Activated T-helper 1 cell treated with anti-CD3 and anti-CD28 coated beads, Interleukin-12 subunit alpha, Interleukin-12 subunit beta, Interleukin-2, Interleukin-4 antibody, amounts not matched to agents 30 ng/mL and 10 ng/mL and 1 ng/mL, durations not matched to agents 14 hours and 24 hours and 36 hours (primary cell): ENCODE measurements around the gene ANKRD44. TPM values are rescaled to one million over a fixed set of nuclear protein-coding genes. Genes with fewer than 3 reads are reported as not detected.

Source experiments
- DNase-seq: peaks from one replicate; pipeline ENCODE4 v3.0.0; 2021; ENCODE audit warnings: low spot score
- H3K27ac Mint-ChIP-seq: one replicate; pipeline ENCODE4 v1.8.0; 2021; ENCODE audit warnings: mild to moderate bottlenecking, mixed read lengths
- H3K27me3 Mint-ChIP-seq: one replicate; pipeline ENCODE4 v1.8.0; 2022; ENCODE audit warnings: mild to moderate bottlenecking, moderate library complexity, mixed read lengths; ENCODE audit not compliant: insufficient read depth
- H3K36me3 Mint-ChIP-seq: one replicate; pipeline ENCODE4 v1.8.0; 2021; ENCODE audit warnings: low read depth, mixed read lengths
- H3K4me1 Mint-ChIP-seq: one replicate; pipeline ENCODE4 v1.8.0; 2021; ENCODE audit warnings: low read depth, mixed read lengths
- H3K4me3 Mint-ChIP-seq: one replicate; pipeline ENCODE4 v1.8.0; 2021; ENCODE audit warnings: mild to moderate bottlenecking, moderate library complexity, mixed read lengths
- H3K9me3 Mint-ChIP-seq: one replicate; pipeline ENCODE4 v1.8.0; 2021; ENCODE audit warnings: mixed read lengths
- intact Hi-C: fragments of 100-400 bp; cut with micrococcal nuclease; formaldehyde crosslinking; loops from one replicate; pipeline ENCODE4 v1.15.1; 2024
- total RNA-seq: library from RNA; stranded (reverse); gene quantifications from 2 replicates; pipeline ENCODE4 v1.2.3, GENCODE V29; 2022

ANKRD44 gene
- total RNA-seq, 1 donor from 2014 or later = 159 TPM

GRCh38 chr2:197238043-197238365, 72.6 kb downstream of the ANKRD44 start:
- peak overlapping the region; percentile 57 for H3K4me3 Mint-ChIP-seq
- intact Hi-C loops = loop anchor here (1.0 kb wide), 1 partner anchor 17 kb away; no protein-coding TSS in a partner anchor
- no peaks in the 10 kb centered on the region for H3K9me3 Mint-ChIP-seq
- H3K4me1 Mint-ChIP-seq = peaks cover 84% of the 10 kb centered on the region
- H3K27me3 Mint-ChIP-seq = no peaks in the 10 kb centered on the region
- DNase-seq = no peak
- peaks cover 14% of the 10 kb centered on the region for H3K36me3 Mint-ChIP-seq
- peak overlapping the region; percentile 81 for H3K27ac Mint-ChIP-seq

GRCh38 chr2:197237291-197238042, 73.1 kb downstream of the ANKRD44 start:
- H3K4me3 Mint-ChIP-seq = peak overlapping the region; percentile 57
- H3K27me3 Mint-ChIP-seq = no peaks in the 10 kb centered on the region
- peaks cover 16% of the 10 kb centered on the region for H3K36me3 Mint-ChIP-seq
- peaks cover 84% of the 10 kb centered on the region for H3K4me1 Mint-ChIP-seq
- intact Hi-C loops = loop anchor here (1.0 kb wide), 1 partner anchor 18 kb away; no protein-coding TSS in a partner anchor
- no peak for DNase-seq
- no peaks in the 10 kb centered on the region for H3K9me3 Mint-ChIP-seq
- peak overlapping the region; percentile 81 for H3K27ac Mint-ChIP-seq

- Mint-ChIP-seq H3K36me3 (peaks cover 21% of the 10 kb centered on the region), H3K27ac (peak overlapping the region; percentile 81), H3K9me3 (no peaks in the 10 kb centered on the region), H3K27me3 (no peaks in the 10 kb centered on the region), H3K4me3 (peak overlapping the region; percentile 57), H3K4me1 (peaks cover 88% of the 10 kb centered on the region)
- DNase-seq = no peak
- intact Hi-C loops = loop anchor here (1.0 kb wide), 1 partner anchor 9 kb away; no protein-coding TSS in a partner anchor
These were observed 73.8 kb downstream of the ANKRD44 start for GRCh38 chr2:197236816-197237215.

- intact Hi-C loops = loop anchor here (1.0 kb wide), 1 partner anchor 8 kb away; no protein-coding TSS in a partner anchor
- peak overlapping the region; percentile 81 for H3K27ac Mint-ChIP-seq
These were observed 74.4 kb downstream of the ANKRD44 start for GRCh38 chr2:197236159-197236558.

GRCh38 chr2:197235711-197236110, 74.9 kb downstream of the ANKRD44 start:
- intact Hi-C loops = loop anchor here (1.0 kb wide), 1 partner anchor 7 kb away; no protein-coding TSS in a partner anchor
- Mint-ChIP-seq H3K4me3 (no peak overlapping the region), H3K27ac (no peak overlapping the region)

More at GRCh38 chr2:197236159-197236558, 74.4 kb downstream of the ANKRD44 start:
- Mint-ChIP-seq H3K36me3 (peaks cover 21% of the 10 kb centered on the region), H3K27me3 (no peaks in the 10 kb centered on the region), H3K4me3 (peak overlapping the region; percentile 57), H3K4me1 (peaks cover 85% of the 10 kb centered on the region), H3K9me3 (no peaks in the 10 kb centered on the region)
- no peak for DNase-seq

GRCh38 chr2:197234671-197235191, 75.8 kb downstream of the ANKRD44 start:
- Mint-ChIP-seq H3K9me3 (no peaks in the 10 kb centered on the region), H3K36me3 (peaks cover 30% of the 10 kb centered on the region), H3K4me1 (peaks cover 88% of the 10 kb centered on the region), H3K27me3 (no peaks in the 10 kb centered on the region), H3K27ac (no peak overlapping the region), H3K4me3 (peak overlapping the region; percentile 9)
- no peak for DNase-seq
- intact Hi-C loops = no loop called here

More at GRCh38 chr2:197235711-197236110, 74.9 kb downstream of the ANKRD44 start:
- Mint-ChIP-seq H3K9me3 (no peaks in the 10 kb centered on the region), H3K4me1 (peaks cover 84% of the 10 kb centered on the region), H3K27me3 (no peaks in the 10 kb centered on the region), H3K36me3 (peaks cover 23% of the 10 kb centered on the region)
- DNase-seq = no peak

- H3K27me3 Mint-ChIP-seq = no peaks in the 10 kb centered on the region
- H3K4me1 Mint-ChIP-seq = peaks cover 86% of the 10 kb centered on the region
- peaks cover 33% of the 10 kb centered on the region for H3K36me3 Mint-ChIP-seq
- intact Hi-C loops = loop anchor here (1.0 kb wide), 1 partner anchor 15 kb away; no protein-coding TSS in a partner anchor
- H3K9me3 Mint-ChIP-seq = no peaks in the 10 kb centered on the region
- DNase-seq = no peak
- H3K27ac Mint-ChIP-seq = no peak overlapping the region
- H3K4me3 Mint-ChIP-seq = no peak overlapping the region
These were observed 77.1 kb downstream of the ANKRD44 start for GRCh38 chr2:197233473-197233872.

- no peak for DNase-seq
- no peaks in the 10 kb centered on the region for H3K9me3 Mint-ChIP-seq
- peaks cover 86% of the 10 kb centered on the region for H3K4me1 Mint-ChIP-seq
- intact Hi-C loops = no loop called here
- peaks cover 31% of the 10 kb centered on the region for H3K36me3 Mint-ChIP-seq
- no peak overlapping the region for H3K27ac Mint-ChIP-seq
- H3K4me3 Mint-ChIP-seq = no peak overlapping the region
- no peaks in the 10 kb centered on the region for H3K27me3 Mint-ChIP-seq
These were observed 78.6 kb downstream of the ANKRD44 start for GRCh38 chr2:197232010-197232409.

GRCh38 chr2:197229509-197230443, 80.8 kb downstream of the ANKRD44 start:
- H3K4me1 Mint-ChIP-seq = peaks cover 77% of the 10 kb centered on the region
- H3K4me3 Mint-ChIP-seq = no peak overlapping the region
- H3K27me3 Mint-ChIP-seq = no peaks in the 10 kb centered on the region
- peak overlapping the region; percentile 32 for H3K27ac Mint-ChIP-seq
- H3K9me3 Mint-ChIP-seq = no peaks in the 10 kb centered on the region
- no peak for DNase-seq
- H3K36me3 Mint-ChIP-seq = peaks cover 28% of the 10 kb centered on the region
- intact Hi-C loops = no loop called here

- Mint-ChIP-seq H3K36me3 (peaks cover 11% of the 10 kb centered on the region), H3K4me1 (peaks cover 58% of the 10 kb centered on the region)
- DNase-seq = no peak
These were observed 87.1 kb downstream of the ANKRD44 start for GRCh38 chr2:197223451-197223850.

GRCh38 chr2:197219636-197220035, 90.9 kb downstream of the ANKRD44 start:
- no peak for DNase-seq
- no peaks in the 10 kb centered on the region for H3K9me3 Mint-ChIP-seq
- H3K27me3 Mint-ChIP-seq = no peaks in the 10 kb centered on the region
- no peak overlapping the region for H3K4me3 Mint-ChIP-seq
- H3K4me1 Mint-ChIP-seq = peaks cover 69% of the 10 kb centered on the region
- H3K27ac Mint-ChIP-seq = no peak overlapping the region
- intact Hi-C loops = no loop called here
- H3K36me3 Mint-ChIP-seq = peaks cover 17% of the 10 kb centered on the region

More at GRCh38 chr2:197223451-197223850, 87.1 kb downstream of the ANKRD44 start:
- no peaks in the 10 kb centered on the region for H3K9me3 Mint-ChIP-seq
- H3K27ac Mint-ChIP-seq = no peak overlapping the region
- intact Hi-C loops = loop anchor here (1.0 kb wide), 1 partner anchor 8 kb away; no protein-coding TSS in a partner anchor
- no peak overlapping the region for H3K4me3 Mint-ChIP-seq
- no peaks in the 10 kb centered on the region for H3K27me3 Mint-ChIP-seq

GRCh38 chr2:197217541-197217940, 93.0 kb downstream of the ANKRD44 start:
- peaks cover 81% of the 10 kb centered on the region for H3K4me1 Mint-ChIP-seq
- H3K27ac Mint-ChIP-seq = peak overlapping the region; percentile 94
- no peak for DNase-seq
- intact Hi-C loops = loop anchor here (1.0 to 2.0 kb wide), 2 partner anchors 8 to 19 kb away; no protein-coding TSS in a partner anchor
- H3K27me3 Mint-ChIP-seq = no peaks in the 10 kb centered on the region
- peak overlapping the region; percentile 80 for H3K4me3 Mint-ChIP-seq
- peaks cover 15% of the 10 kb centered on the region for H3K36me3 Mint-ChIP-seq
- H3K9me3 Mint-ChIP-seq = no peaks in the 10 kb centered on the region
